Measurements from ENCODE around the gene SLC22A14. TPM values are rescaled to one million over a fixed set of nuclear protein-coding genes. Genes with fewer than 3 reads are reported as not detected.
"Not testable (repeated sequence)": the region's sequence is repeated elsewhere in the genome, so short reads cannot be mapped to it uniquely, and the experiment has no call there.

SLC22A14 gene
- under 1 TPM in 1 of 4 donors, not detected in 3; 0.28 TPM for total RNA-seq

- no peaks in the 10 kb centered on the region for H3K9me3 ChIP-seq
- H3K27me3 ChIP-seq, result no peaks in the 10 kb centered on the region
- no peak for DNase-seq
- TF ChIP-seq POLR2A (IDR thresholded peaks at IDR 0.05) (no peak), CTCF (IDR thresholded peaks at IDR 0.05) (no peak)
- H3K27ac ChIP-seq, result no peak within 1 kb of the TSS
- no peak within 1 kb of the TSS for H3K4me3 ChIP-seq
- intact Hi-C loops (cut with DNase I; ENCODE audit: low total_unique reads), result no loop called here
- no peaks in the 10 kb centered on the region for H3K4me1 ChIP-seq
- no peaks in the 10 kb centered on the region for H3K36me3 ChIP-seq
These were observed at the start of gene SLC22A14 for GRCh38 chr3:38281895-38282686. SLC22A14 (plus strand) TSS chr3:38282294; CDS start chr3:38306027, 23,733 bp downstream.

GRCh38 chr3:38232701-38233100 is 49.4 kb upstream of the SLC22A14 start:
- TF ChIP-seq POLR2A (IDR thresholded peaks at IDR 0.05) (no peak), CTCF (IDR thresholded peaks at IDR 0.05) (no peak)
- H3K36me3 ChIP-seq, result no peaks in the 10 kb centered on the region
- H3K4me3 ChIP-seq, result no peak overlapping the region
- no peaks in the 10 kb centered on the region for H3K27me3 ChIP-seq
- H3K27ac ChIP-seq, result no peak overlapping the region
- no peak for DNase-seq
- intact Hi-C loops (cut with DNase I; ENCODE audit: low total_unique reads), result no loop called here
- H3K9me3 ChIP-seq, result no peaks in the 10 kb centered on the region
- no peaks in the 10 kb centered on the region for H3K4me1 ChIP-seq

- intact Hi-C loops (cut with DNase I; ENCODE audit: low total_unique reads), result no loop called here
- H3K27me3 ChIP-seq, result no peaks in the 10 kb centered on the region
- H3K4me3 ChIP-seq, result no peak overlapping the region
- no peak for DNase-seq
- H3K4me1 ChIP-seq, result no peaks in the 10 kb centered on the region
- H3K27ac ChIP-seq, result no peak overlapping the region
- H3K36me3 ChIP-seq, result no peaks in the 10 kb centered on the region
- peaks cover 0 to 9% of the 10 kb centered on the region in 2 donors for H3K9me3 ChIP-seq
- no peak for TF ChIP-seq POLR2A (IDR thresholded peaks at IDR 0.05)
- no peak for TF ChIP-seq CTCF (IDR thresholded peaks at IDR 0.05)
These were observed 46.6 kb upstream of the SLC22A14 start for GRCh38 chr3:38235466-38235865.

GRCh38 chr3:38238416-38239008 is 43.6 kb upstream of the SLC22A14 start:
- H3K27ac ChIP-seq, result no peak overlapping the region
- no peak for DNase-seq
- H3K4me1 ChIP-seq, result no peaks in the 10 kb centered on the region
- intact Hi-C loops (cut with DNase I; ENCODE audit: low total_unique reads), result no loop called here
- H3K9me3 ChIP-seq, result peaks cover 0 to 9% of the 10 kb centered on the region in 2 donors
- H3K27me3 ChIP-seq, result no peaks in the 10 kb centered on the region
- no peak overlapping the region for H3K4me3 ChIP-seq
- no peaks in the 10 kb centered on the region for H3K36me3 ChIP-seq
- TF ChIP-seq CTCF (IDR thresholded peaks at IDR 0.05) (no peak), POLR2A (IDR thresholded peaks at IDR 0.05) (no peak)

GRCh38 chr3:38242812-38243211 is 39.3 kb upstream of the SLC22A14 start:
- H3K4me3 ChIP-seq; H3K9me3 ChIP-seq; H3K27ac ChIP-seq; H3K36me3 ChIP-seq; H3K27me3 ChIP-seq; H3K4me1 ChIP-seq; intact Hi-C loops (cut with DNase I; ENCODE audit: low total_unique reads); DNase-seq: not testable (repeated sequence)
